WTC11 (cell line): ENCODE data around the gene PRKAG2.

Source experiments
- CTCF ChIP-seq: fragments of 200-600 bp; IDR thresholded peaks from 2 replicates; pipeline ENCODE4 v1.8.0; 2022; ENCODE audit warnings: antibody characterized with exemption
- ESRRA ChIP-seq: sonication (generic); formaldehyde crosslinking; IDR thresholded peaks from 2 replicates; pipeline ENCODE4 v1.8.1; 2022; ENCODE audit warnings: mild to moderate bottlenecking, missing genetic modification reagents, borderline replicate concordance
- HMGXB4 ChIP-seq: sonication (generic); formaldehyde crosslinking; IDR thresholded peaks from 2 replicates; pipeline ENCODE4 v1.8.1; 2023; ENCODE audit warnings: mild to moderate bottlenecking, moderate library complexity, missing genetic modification reagents
- MLX ChIP-seq: sonication (generic); formaldehyde crosslinking; IDR thresholded peaks from 2 replicates; pipeline ENCODE4 v1.8.1; 2023; ENCODE audit warnings: mild to moderate bottlenecking, missing genetic modification reagents, moderate library complexity
- SP1 ChIP-seq: sonication (generic); formaldehyde crosslinking; conservative IDR thresholded peaks from 2 replicates; pipeline ENCODE4 v1.8.1; 2022; ENCODE audit warnings: missing genetic modification reagents
- TCF7 ChIP-seq: sonication (generic); formaldehyde crosslinking; IDR thresholded peaks from 2 replicates; pipeline ENCODE4 v1.8.0; 2022; ENCODE audit warnings: mild to moderate bottlenecking, low read depth, missing genetic modification reagents, moderate library complexity
- TEAD1 ChIP-seq: sonication (generic); formaldehyde crosslinking; IDR thresholded peaks from 2 replicates; pipeline ENCODE4 v1.8.0; 2022; ENCODE audit warnings: mild to moderate bottlenecking, missing genetic modification reagents
- TEAD4 ChIP-seq: sonication (generic); formaldehyde crosslinking; IDR thresholded peaks from 2 replicates; pipeline ENCODE4 v1.8.0; 2022; ENCODE audit warnings: mild to moderate bottlenecking, missing genetic modification reagents
- ZNF138 ChIP-seq: sonication (generic); formaldehyde crosslinking; conservative IDR thresholded peaks from 2 replicates; pipeline ENCODE4 v1.8.1; 2022; ENCODE audit warnings: mild to moderate bottlenecking, moderate library complexity, missing genetic modification reagents

GRCh38 chr7:151817315-151817690 lies 59.6 kb downstream of the PRKAG2 start:
- TF ChIP-seq MLX (no peak), CTCF (no peak), SP1 (CRISPR knock-in tag) (no peak), ZNF138 (CRISPR knock-in tag) (no peak), TCF7 (CRISPR knock-in tag) (no peak), ESRRA (no peak), TEAD1 (CRISPR knock-in tag) (no peak), HMGXB4 (CRISPR knock-in tag) (no peak), TEAD4 (no peak)
